ENCODE results near the gene ST6GAL2.

DNA sequence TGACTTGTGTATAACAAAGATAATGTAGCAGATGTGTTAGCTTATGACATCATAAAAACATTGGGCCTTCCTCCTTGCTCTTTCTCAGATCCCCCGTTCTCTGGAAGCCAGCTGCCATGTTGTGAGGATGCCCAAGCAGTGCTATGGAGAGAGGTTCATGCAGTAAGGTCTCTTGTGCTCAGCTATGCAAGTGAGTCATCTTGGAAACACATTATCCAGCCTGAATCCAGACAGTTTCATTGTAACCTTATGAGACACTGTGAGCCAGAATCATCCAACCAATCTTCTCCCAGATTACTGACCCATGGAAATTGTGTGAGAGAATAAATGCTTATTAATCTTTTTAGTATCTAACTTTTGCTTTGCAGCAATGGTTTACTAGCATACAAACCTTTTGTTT is 60.8 kb downstream of the ST6GAL2 start:
- TF ChIP-seq CTCF (IDR thresholded peaks at IDR 0.05): no peak
- no peak for TF ChIP-seq POLR2A (IDR thresholded peaks at IDR 0.05)
- no peak for TF ChIP-seq POLR2AphosphoS5 (IDR thresholded peaks at IDR 0.05)
